Right renal pelvis (tissue), 4 donors: ENCODE data around the gene USP17L18. TPM values are rescaled to one million over a fixed set of nuclear protein-coding genes. Genes with fewer than 3 reads are reported as not detected.
"Not testable (repeated sequence)": the region's sequence is repeated elsewhere in the genome, so short reads cannot be mapped to it uniquely, and the experiment has no call there.

Source experiments
- DNase-seq, 4 donors: peaks; one replicate each; pipeline ENCODE4 v3.0.0-alpha.2; 2013; ENCODE audit warnings: low read depth in 4 of 4, low spot score in 3 of 4, missing footprints in 1 of 4
- polyA plus RNA-seq, 4 donors: library from polyadenylated mRNA; unstranded; fragments of 120-200 nt; gene quantifications; one replicate each; pipeline ENCODE4 v1.2.1, GENCODE V29; 2013; ENCODE audit not compliant: insufficient read length in 4 of 4

The USP17L18 gene, protein sequence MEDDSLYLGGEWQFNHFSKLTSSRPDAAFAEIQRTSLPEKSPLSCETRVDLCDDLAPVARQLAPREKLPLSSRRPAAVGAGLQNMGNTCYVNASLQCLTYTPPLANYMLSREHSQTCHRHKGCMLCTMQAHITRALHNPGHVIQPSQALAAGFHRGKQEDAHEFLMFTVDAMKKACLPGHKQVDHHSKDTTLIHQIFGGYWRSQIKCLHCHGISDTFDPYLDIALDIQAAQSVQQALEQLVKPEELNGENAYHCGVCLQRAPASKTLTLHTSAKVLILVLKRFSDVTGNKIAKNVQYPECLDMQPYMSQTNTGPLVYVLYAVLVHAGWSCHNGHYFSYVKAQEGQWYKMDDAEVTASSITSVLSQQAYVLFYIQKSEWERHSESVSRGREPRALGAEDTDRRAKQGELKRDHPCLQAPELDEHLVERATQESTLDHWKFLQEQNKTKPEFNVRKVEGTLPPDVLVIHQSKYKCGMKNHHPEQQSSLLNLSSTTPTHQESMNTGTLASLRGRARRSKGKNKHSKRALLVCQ
- polyA plus RNA-seq: not detected

GRCh38 chr4:9247953-9248680 lies at the start of gene USP17L18:
Gene USP17L18, plus strand, starts transcription at chr4:9248630. Its CDS starts 0 bp downstream, at chr4:9248630.
- not testable (repeated sequence) for DNase-seq

- not testable (repeated sequence) for DNase-seq
These were observed 38.1 kb upstream of the USP17L18 start, which contains the start of gene USP17L10 for GRCh38 chr4:9210357-9210756. Gene USP17L10, plus strand, starts transcription at chr4:9210657. Its CDS starts 0 bp downstream, at chr4:9210657.

DNA sequence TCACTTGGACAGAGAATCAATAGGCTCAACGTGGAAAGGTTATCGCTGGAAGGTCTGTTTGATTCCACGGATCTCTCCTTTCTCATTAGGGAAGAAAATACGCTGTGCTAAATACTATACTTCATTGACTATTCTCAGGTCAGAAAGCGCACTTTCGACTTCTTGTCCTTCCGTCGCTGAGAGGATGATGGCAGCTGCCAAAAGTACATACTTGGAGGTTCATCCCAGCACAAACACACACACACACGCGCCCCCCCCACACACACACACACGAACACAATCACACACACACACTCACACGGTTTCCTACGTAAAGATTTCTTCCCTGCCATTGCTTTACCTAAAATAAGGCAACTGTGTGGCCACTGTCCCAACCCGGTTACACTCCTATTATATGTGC lies 33.7 kb upstream of the USP17L18 start:
- not testable (repeated sequence) for DNase-seq

DNA sequence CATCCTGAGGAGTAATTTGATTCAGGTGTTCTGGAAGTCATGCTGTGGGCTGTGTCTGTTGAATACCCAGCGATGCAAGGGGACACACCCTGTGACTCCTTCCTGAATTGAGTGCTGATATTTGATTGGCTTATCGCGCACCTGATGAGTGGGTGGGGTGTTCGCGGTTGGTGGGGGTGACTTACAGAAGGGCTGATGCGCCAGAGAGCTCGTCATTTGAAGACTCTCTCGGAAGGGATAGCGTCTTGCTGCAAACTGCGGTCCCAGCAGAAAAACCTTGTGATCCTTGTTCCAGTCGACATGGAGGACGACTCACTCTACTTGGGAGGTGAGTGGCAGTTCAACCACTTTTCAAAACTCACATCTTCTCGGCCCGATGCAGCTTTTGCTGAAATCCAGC lies 33.3 kb upstream of the USP17L18 start, which contains the start of gene USP17L11:
USP17L11 (plus strand) TSS at position 301 of the 400 bp plus-strand sequence; CDS start at position 301, 0 bp downstream.
- not testable (repeated sequence) for DNase-seq

DNA sequence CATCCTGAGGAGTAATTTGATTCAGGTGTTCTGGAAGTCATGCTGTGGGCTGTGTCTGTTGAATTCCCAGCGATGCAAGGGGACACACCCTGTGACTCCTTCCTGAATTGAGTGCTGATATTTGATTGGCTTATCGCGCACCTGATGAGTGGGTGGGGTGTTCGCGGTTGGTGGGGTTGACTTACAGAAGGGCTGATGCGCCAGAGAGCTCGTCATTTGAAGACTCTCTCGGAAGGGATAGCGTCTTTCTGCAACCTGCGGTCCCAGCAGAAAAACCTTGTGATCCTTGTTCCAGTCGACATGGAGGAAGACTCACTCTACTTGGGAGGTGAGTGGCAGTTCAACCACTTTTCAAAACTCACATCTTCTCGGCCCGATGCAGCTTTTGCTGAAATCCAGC lies 28.6 kb upstream of the USP17L18 start, which contains the start of gene USP17L12:
USP17L12 (plus strand) TSS at position 301 of the 400 bp plus-strand sequence; CDS start at position 301, 0 bp downstream.
- DNase-seq: not testable (repeated sequence)

DNA sequence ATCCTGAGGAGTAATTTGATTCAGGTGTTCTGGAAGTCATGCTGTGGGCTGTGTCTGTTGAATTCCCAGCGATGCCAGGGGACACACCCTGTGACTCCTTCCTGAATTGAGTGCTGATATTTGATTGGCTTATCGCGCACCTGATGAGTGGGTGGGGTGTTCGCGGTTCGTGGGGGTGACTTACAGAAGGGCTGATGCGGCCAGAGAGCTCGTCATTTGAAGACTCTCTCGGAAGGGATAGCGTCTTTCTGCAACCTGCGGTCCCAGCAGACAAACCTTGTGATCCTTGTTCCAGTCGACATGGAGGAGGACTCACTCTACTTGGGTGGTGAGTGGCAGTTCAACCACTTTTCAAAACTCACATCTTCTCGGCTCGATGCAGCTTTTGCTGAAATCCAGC lies 23.8 kb upstream of the USP17L18 start, which contains the start of gene USP17L13:
USP17L13 (plus strand) TSS at position 301 of the 400 bp plus-strand sequence; CDS start at position 301, 0 bp downstream.
- not testable (repeated sequence) for DNase-seq

DNA sequence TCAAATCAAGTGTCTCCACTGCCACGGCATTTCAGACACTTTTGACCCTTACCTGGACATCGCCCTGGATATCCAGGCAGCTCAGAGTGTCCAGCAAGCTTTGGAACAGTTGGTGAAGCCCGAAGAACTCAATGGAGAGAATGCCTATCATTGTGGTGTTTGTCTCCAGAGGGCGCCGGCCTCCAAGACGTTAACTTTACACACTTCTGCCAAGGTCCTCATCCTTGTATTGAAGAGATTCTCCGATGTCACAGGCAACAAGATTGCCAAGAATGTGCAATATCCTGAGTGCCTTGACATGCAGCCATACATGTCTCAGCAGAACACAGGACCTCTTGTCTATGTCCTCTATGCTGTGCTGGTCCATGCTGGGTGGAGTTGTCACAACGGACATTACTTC lies 18.2 kb upstream of the USP17L18 start:
- not testable (repeated sequence) for DNase-seq

GRCh38 chr4:9234085-9234484 lies 14.3 kb upstream of the USP17L18 start, which contains the start of gene USP17L15:
Gene USP17L15, plus strand, starts transcription at chr4:9234385. Its CDS starts 0 bp downstream, at chr4:9234385.
- not testable (repeated sequence) for DNase-seq

- not testable (repeated sequence) for DNase-seq
These were observed 10.0 kb upstream of the USP17L18 start for GRCh38 chr4:9238461-9238860.

DNA sequence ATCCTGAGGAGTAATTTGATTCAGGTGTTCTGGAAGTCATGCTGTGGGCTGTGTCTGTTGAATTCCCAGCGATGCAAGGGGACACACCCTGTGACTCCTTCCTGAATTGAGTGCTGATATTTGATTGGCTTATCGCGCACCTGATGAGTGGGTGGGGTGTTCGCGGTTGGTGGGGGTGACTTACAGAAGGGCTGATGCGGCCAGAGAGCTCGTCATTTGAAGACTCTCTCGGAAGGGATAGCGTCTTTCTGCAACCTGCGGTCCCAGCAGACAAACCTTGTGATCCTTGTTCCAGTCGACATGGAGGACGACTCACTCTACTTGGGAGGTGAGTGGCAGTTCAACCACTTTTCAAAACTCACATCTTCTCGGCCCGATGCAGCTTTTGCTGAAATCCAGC lies 4.9 kb upstream of the USP17L18 start, which contains the start of gene USP17L17:
USP17L17 (plus strand) TSS at position 301 of the 400 bp plus-strand sequence; CDS start at position 301, 0 bp downstream.
- DNase-seq: not testable (repeated sequence)

DNA sequence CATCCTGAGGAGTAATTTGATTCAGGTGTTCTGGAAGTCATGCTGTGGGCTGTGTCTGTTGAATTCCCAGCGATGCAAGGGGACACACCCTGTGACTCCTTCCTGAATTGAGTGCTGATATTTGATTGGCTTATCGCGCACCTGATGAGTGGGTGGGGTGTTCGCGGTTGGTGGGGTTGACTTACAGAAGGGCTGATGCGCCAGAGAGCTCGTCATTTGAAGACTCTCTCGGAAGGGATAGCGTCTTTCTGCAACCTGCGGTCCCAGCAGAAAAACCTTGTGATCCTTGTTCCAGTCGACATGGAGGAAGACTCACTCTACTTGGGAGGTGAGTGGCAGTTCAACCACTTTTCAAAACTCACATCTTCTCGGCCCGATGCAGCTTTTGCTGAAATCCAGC lies 4.6 kb downstream of the USP17L18 start, which contains the start of gene USP17L19:
USP17L19 (plus strand) TSS at position 301 of the 400 bp plus-strand sequence; CDS start at position 301, 0 bp downstream.
- DNase-seq: not testable (repeated sequence)

GRCh38 chr4:9257824-9258223 lies 9.4 kb downstream of the USP17L18 start, which contains the start of gene USP17L20:
Gene USP17L20, plus strand, starts transcription at chr4:9258124. Its CDS starts 0 bp downstream, at chr4:9258124.
- DNase-seq: not testable (repeated sequence)

GRCh38 chr4:9262572-9262971 lies 14.1 kb downstream of the USP17L18 start, which contains the start of gene USP17L21:
Gene USP17L21, plus strand, starts transcription at chr4:9262872. Its CDS starts 0 bp downstream, at chr4:9262872.
- not testable (repeated sequence) for DNase-seq

GRCh38 chr4:9267319-9267718 lies 18.9 kb downstream of the USP17L18 start, which contains the start of gene USP17L22:
Gene USP17L22, plus strand, starts transcription at chr4:9267619. Its CDS starts 0 bp downstream, at chr4:9267619.
- not testable (repeated sequence) for DNase-seq

DNA sequence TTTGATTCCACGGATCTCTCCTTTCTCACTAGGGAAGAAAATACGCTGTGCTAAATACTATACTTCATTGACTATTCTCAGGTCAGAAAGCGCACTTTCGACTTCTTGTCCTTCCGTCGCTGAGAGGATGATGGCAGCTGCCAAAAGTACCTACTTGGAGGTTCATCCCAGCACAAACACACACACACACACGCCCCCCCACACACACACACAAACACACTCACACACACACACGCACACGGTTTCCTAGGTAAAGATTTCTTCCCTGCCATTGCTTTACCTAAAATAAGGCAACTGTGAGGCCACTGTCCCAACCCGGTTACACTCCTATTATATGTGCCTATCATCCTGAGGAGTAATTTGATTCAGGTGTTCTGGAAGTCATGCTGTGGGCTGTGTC lies 23.3 kb downstream of the USP17L18 start:
- not testable (repeated sequence) for DNase-seq

Other genes with a start within 250 kb of the USP17L18 start
- under 1 TPM in 1 of 4 donors, not detected in 3; 0.05 TPM for gene FAM90A26, start 78.2 kb upstream of the USP17L18 start, polyA plus RNA-seq
- not detected for gene USP17L10, start 38.0 kb upstream of the USP17L18 start, polyA plus RNA-seq
- gene USP17L11, start 33.2 kb upstream of the USP17L18 start, polyA plus RNA-seq: not detected
- gene USP17L12, start 28.5 kb upstream of the USP17L18 start, polyA plus RNA-seq: not detected
- gene USP17L13, start 23.7 kb upstream of the USP17L18 start, polyA plus RNA-seq: not detected
- under 1 TPM in 1 of 4 donors, not detected in 3; 0.11 TPM for gene USP17L15, start 14.2 kb upstream of the USP17L18 start, polyA plus RNA-seq
- not detected for gene USP17L17, start 4.8 kb upstream of the USP17L18 start, polyA plus RNA-seq
- not detected for gene USP17L19, start 4.7 kb downstream of the USP17L18 start, polyA plus RNA-seq
- not detected for gene USP17L20, start 9.5 kb downstream of the USP17L18 start, polyA plus RNA-seq
- not detected for gene USP17L21, start 14.2 kb downstream of the USP17L18 start, polyA plus RNA-seq
- gene USP17L22, start 19.0 kb downstream of the USP17L18 start, polyA plus RNA-seq: not detected
- not detected for gene USP17L24, start 76.5 kb downstream of the USP17L18 start, polyA plus RNA-seq
- gene USP17L25, start 81.3 kb downstream of the USP17L18 start, polyA plus RNA-seq: not detected
- gene USP17L26, start 86.0 kb downstream of the USP17L18 start, polyA plus RNA-seq: not detected
- not detected for gene USP17L5, start 90.8 kb downstream of the USP17L18 start, polyA plus RNA-seq
- not detected for gene USP17L27, start 95.5 kb downstream of the USP17L18 start, polyA plus RNA-seq
- gene USP17L28, start 100.3 kb downstream of the USP17L18 start, polyA plus RNA-seq: not detected
- gene USP17L29, start 105.0 kb downstream of the USP17L18 start, polyA plus RNA-seq: not detected
- gene USP17L30, start 114.5 kb downstream of the USP17L18 start, polyA plus RNA-seq: not detected
- not detected for gene DEFB131A, start 195.8 kb downstream of the USP17L18 start, polyA plus RNA-seq